GM19043 (cell line): ENCODE data around the gene ZNF579.

Experiments
- ATAC-seq: cut with Tn5 transposase; IDR thresholded peaks from one replicate; pipeline ENCODE4 v1.9.1; 2021; ENCODE audit warnings: low read depth; ENCODE audit not compliant: unreplicated experiment

The ZNF579 gene

GRCh38 chr19:55613396-55613795 is 32.7 kb upstream of the ZNF579 start:
- ATAC-seq = no peak

- no peak for ATAC-seq
These were observed 31.5 kb upstream of the ZNF579 start for GRCh38 chr19:55611983-55612645.

- ATAC-seq = no peak
These were observed 30.8 kb upstream of the ZNF579 start for GRCh38 chr19:55611300-55611982.

- no peak for ATAC-seq
These were observed 28.7 kb upstream of the ZNF579 start for GRCh38 chr19:55609326-55609725.

- ATAC-seq = no peak
These were observed 26.2 kb upstream of the ZNF579 start for GRCh38 chr19:55606817-55607216.

- no peak for ATAC-seq
These were observed 25.8 kb upstream of the ZNF579 start for GRCh38 chr19:55606471-55606787.

GRCh38 chr19:55605637-55606470 is 25.2 kb upstream of the ZNF579 start, which contains the start of gene ZNF865:
ZNF865 (plus strand) TSS chr19:55605647; CDS start chr19:55613619, 7,972 bp downstream.
- no peak for ATAC-seq

GRCh38 chr19:55605207-55605636 is 24.6 kb upstream of the ZNF579 start:
- ATAC-seq = peak; percentile 63

GRCh38 chr19:55603581-55604292 is 23.1 kb upstream of the ZNF579 start:
- ATAC-seq = no peak

- ATAC-seq = no peak
These were observed 22.5 kb upstream of the ZNF579 start for GRCh38 chr19:55603115-55603514.

GRCh38 chr19:55602104-55603001 is 21.7 kb upstream of the ZNF579 start:
- ATAC-seq = no peak

- no peak for ATAC-seq
These were observed 20.4 kb upstream of the ZNF579 start for GRCh38 chr19:55601084-55601483.

GRCh38 chr19:55600662-55601028 is 20.0 kb upstream of the ZNF579 start:
- ATAC-seq = no peak

- ATAC-seq = peak; percentile 32
These were observed 19.4 kb upstream of the ZNF579 start, which contains the start of gene ZNF524 for GRCh38 chr19:55599842-55600661. ZNF524 (plus strand) TSS chr19:55600288; CDS start chr19:55602113, 1,825 bp downstream.

GRCh38 chr19:55599468-55599841 is 18.8 kb upstream of the ZNF579 start, which contains the start of gene FIZ1:
FIZ1 (minus strand) TSS chr19:55599517; CDS start chr19:55597865, 1,652 bp downstream.
- ATAC-seq = peak; percentile 42

- peak; percentile 42 for ATAC-seq
These were observed 18.2 kb upstream of the ZNF579 start for GRCh38 chr19:55598719-55599467.

- ATAC-seq = no peak
These were observed 17.4 kb upstream of the ZNF579 start for GRCh38 chr19:55598034-55598433.

- no peak for ATAC-seq
These were observed 16.9 kb upstream of the ZNF579 start for GRCh38 chr19:55597501-55597921.
